Caco-2 (cell line): ENCODE measurements around the gene MMP13. TPM values are rescaled to one million over a fixed set of nuclear protein-coding genes. Genes with fewer than 3 reads are reported as not detected.
A peak's percentile ranks its signal among the peaks of the same experiment; 100 is the strongest.

Source experiments
- BruUV-seq: library from RNA; stranded (reverse); fragments of 400-500 nt; replicated peaks from 2 replicates; lab custom pipeline; 2021; lab: Mats Ljungman, UMichigan
- CTCF ChIA-PET: fragments of 300-600 bp; sonication (Branson Sonifier 250); formaldehyde crosslinking; loops from one replicate; lab custom pipeline; 2022; ENCODE audit warnings: antibody characterized with exemption; lab: Charles Lee
- POLR2A ChIA-PET: fragments of 300-600 bp; sonication (Branson Sonifier 250); formaldehyde crosslinking; loops from one replicate; lab custom pipeline; 2022; ENCODE audit warnings: antibody characterized with exemption; lab: Charles Lee
- DNase-seq, 2 experiments: peaks; one replicate each; pipeline versions ENCODE4 v3.0.0 to v3.0.0-alpha.2; 2020 to 2022
- H3K27me3 ChIP-seq: replicated peaks from 2 replicates; pipeline ENCODE4 v1.6.0; 2011; ENCODE audit warnings: low read length; ENCODE audit not compliant: control insufficient read depth, insufficient read depth
- H3K36me3 ChIP-seq: 2 replicates; pipeline ENCODE4 v1.5.1; 2011; ENCODE audit warnings: low read length; ENCODE audit not compliant: control insufficient read depth, insufficient read depth
- H3K4me1 ChIP-seq: fragments of 250-450 bp; sonication (Bioruptor Pico); 2 replicates; pipeline ENCODE4 v1.5.1; 2020; ENCODE audit warnings: mild to moderate bottlenecking
- H3K4me3 ChIP-seq: 2 replicates; pipeline ENCODE4 v1.5.1; 2011; ENCODE audit warnings: low read depth, mild to moderate bottlenecking, control low read depth, low read length
- H3K9me3 ChIP-seq: fragments of 250-450 bp; sonication (Bioruptor Pico); 2 replicates; pipeline ENCODE4 v1.5.1; 2020; ENCODE audit warnings: mild to moderate bottlenecking, moderate library complexity
- H3K27ac Mint-ChIP-seq: one replicate; pipeline ENCODE4 v1.8.0; 2022; ENCODE audit warnings: mixed read lengths; ENCODE audit not compliant: unreplicated experiment
- H3K27me3 Mint-ChIP-seq: one replicate; pipeline ENCODE4 v1.8.0; 2022; ENCODE audit warnings: mixed read lengths; ENCODE audit not compliant: insufficient read depth, unreplicated experiment
- H3K36me3 Mint-ChIP-seq: one replicate; pipeline ENCODE4 v1.8.0; 2022; ENCODE audit warnings: mild to moderate bottlenecking, mixed read lengths; ENCODE audit not compliant: insufficient read depth, unreplicated experiment
- H3K4me1 Mint-ChIP-seq: one replicate; pipeline ENCODE4 v1.8.0; 2022; ENCODE audit warnings: low read depth, mixed read lengths; ENCODE audit not compliant: unreplicated experiment
- H3K4me3 Mint-ChIP-seq: one replicate; pipeline ENCODE4 v1.8.0; 2022; ENCODE audit warnings: mild to moderate bottlenecking, moderate library complexity, mixed read lengths; ENCODE audit not compliant: unreplicated experiment
- H3K9me3 Mint-ChIP-seq: one replicate; pipeline ENCODE4 v1.8.0; 2022; ENCODE audit warnings: mixed read lengths; ENCODE audit not compliant: unreplicated experiment
- CTCF ChIP-seq, 2 experiments: fragments of 200-600 bp in 1 of 2; IDR thresholded peaks; 1 replicate in 1 of 2; 2 replicates in 1 of 2; pipeline versions ENCODE4 v1.5.1 to v1.8.0; 2011 to 2022; ENCODE audit warnings: antibody characterized with exemption in 1 of 2, control low read depth in 1 of 2, inconsistent platforms in 1 of 2, low read depth in 1 of 2, low read length in 1 of 2, mild to moderate bottlenecking in 1 of 2, moderate library complexity in 1 of 2; ENCODE audit not compliant: insufficient read depth in 1 of 2, severe bottlenecking in 1 of 2, unreplicated experiment in 1 of 2
- intact Hi-C: fragments of 100-400 bp; cut with micrococcal nuclease; formaldehyde crosslinking; loops from one replicate; pipeline ENCODE4 v1.10.0; 2022; ENCODE audit not compliant: unreplicated experiment
- total RNA-seq: library from RNA; stranded (reverse); gene quantifications from 2 replicates; pipeline ENCODE4 v1.2.3, GENCODE V29; 2022

Gene MMP13
- total RNA-seq, 1 experiment from 2014 or later = not detected

- Histone ChIP-seq H3K4me3 (no peak overlapping the region), H3K4me1 (no peaks in the 10 kb centered on the region), H3K27me3 (no peaks in the 10 kb centered on the region), H3K36me3 (no peaks in the 10 kb centered on the region), H3K9me3 (no peaks in the 10 kb centered on the region)
- no peaks in the 10 kb centered on the region for H3K4me1 Mint-ChIP-seq
- H3K27ac Mint-ChIP-seq = no peak overlapping the region
- no peaks in the 10 kb centered on the region for H3K27me3 Mint-ChIP-seq
- ChIA-PET POLR2A (interaction anchor here (0.6 kb wide), 1 partner anchor 115 kb away, joined by 4 read pairs; no protein-coding TSS in a partner anchor), CTCF (no interaction called here)
- no TSS peak for BruUV-seq
- H3K4me3 Mint-ChIP-seq = no peak overlapping the region
- intact Hi-C loops = no loop called here
- no peak for TF ChIP-seq CTCF (IDR thresholded peaks at IDR 0.05; ENCODE audit: insufficient read depth in 1 of 2, low read depth in 1 of 2, low read length in 1 of 2, severe bottlenecking in 1 of 2, unreplicated experiment in 1 of 2)
- DNase-seq = no peak
- no peaks in the 10 kb centered on the region for H3K36me3 Mint-ChIP-seq
- H3K9me3 Mint-ChIP-seq = no peaks in the 10 kb centered on the region
Observed at GRCh38 chr11:102936864-102937509, 18.5 kb downstream of the MMP13 start.

- Mint-ChIP-seq H3K9me3 (no peaks in the 10 kb centered on the region), H3K27me3 (no peaks in the 10 kb centered on the region), H3K27ac (no peak overlapping the region), H3K4me1 (no peaks in the 10 kb centered on the region), H3K4me3 (no peak overlapping the region), H3K36me3 (no peaks in the 10 kb centered on the region)
- H3K9me3 ChIP-seq = no peaks in the 10 kb centered on the region
- H3K4me3 ChIP-seq = no peak overlapping the region
- no TSS peak for BruUV-seq
- intact Hi-C loops = no loop called here
- H3K36me3 ChIP-seq = no peaks in the 10 kb centered on the region
- no peak for DNase-seq
- no peaks in the 10 kb centered on the region for H3K27me3 ChIP-seq
- ChIA-PET POLR2A (no interaction called here), CTCF (interaction anchor here (0.6 to 1.2 kb wide), 2 partner anchors 21 to 1353 kb away, joined by 4 to 5 read pairs; no protein-coding TSS in a partner anchor)
- H3K4me1 ChIP-seq = no peaks in the 10 kb centered on the region
- peak; percentile 10 to 30 for TF ChIP-seq CTCF (IDR thresholded peaks at IDR 0.05; ENCODE audit: insufficient read depth in 1 of 2, low read depth in 1 of 2, low read length in 1 of 2, severe bottlenecking in 1 of 2, unreplicated experiment in 1 of 2)
Observed at GRCh38 chr11:102935514-102935913, 20.0 kb downstream of the MMP13 start.

- Mint-ChIP-seq H3K27me3 (no peaks in the 10 kb centered on the region), H3K4me1 (no peaks in the 10 kb centered on the region), H3K36me3 (no peaks in the 10 kb centered on the region), H3K27ac (no peak overlapping the region), H3K4me3 (no peak overlapping the region), H3K9me3 (no peaks in the 10 kb centered on the region)
- DNase-seq = no peak
- Histone ChIP-seq H3K36me3 (no peaks in the 10 kb centered on the region), H3K4me3 (no peak overlapping the region), H3K9me3 (no peaks in the 10 kb centered on the region), H3K27me3 (no peaks in the 10 kb centered on the region), H3K4me1 (peaks cover under 1% of the 10 kb centered on the region; the same call in 1 of the 2 replicates)
- TF ChIP-seq CTCF (IDR thresholded peaks at IDR 0.05; ENCODE audit: insufficient read depth in 1 of 2, low read depth in 1 of 2, low read length in 1 of 2, severe bottlenecking in 1 of 2, unreplicated experiment in 1 of 2) = no peak
- intact Hi-C loops = no loop called here
- BruUV-seq = no TSS peak
- POLR2A ChIA-PET = no interaction called here
- CTCF ChIA-PET = interaction anchor here (1.2 kb wide), 1 partner anchor 20 kb away, joined by 5 read pairs; no protein-coding TSS in a partner anchor
Observed at GRCh38 chr11:102934735-102935134, 20.8 kb downstream of the MMP13 start.
